ENCODE results near the gene PIGZ.

Gene PIGZ

DNA sequence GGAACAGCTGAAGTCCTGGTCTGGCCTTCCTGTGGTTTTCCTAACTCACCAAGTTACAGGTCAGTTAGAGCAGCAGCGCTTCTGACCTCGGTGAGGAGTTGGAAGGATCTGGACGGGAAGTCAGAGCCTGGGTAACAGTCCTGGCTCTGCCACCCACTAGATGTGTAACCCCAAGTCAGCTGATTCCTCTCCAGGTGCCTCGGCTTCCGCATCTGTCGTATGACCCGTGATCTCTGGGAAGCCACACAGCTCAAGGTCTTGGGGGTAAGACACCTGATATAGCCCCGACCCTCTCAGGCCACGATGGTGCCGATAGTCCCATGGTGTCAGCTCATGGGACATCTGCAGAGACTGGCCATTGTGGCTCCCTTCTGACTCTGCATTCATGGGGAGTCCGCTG, 8.3 kb upstream of the PIGZ start:
- DNase-seq = no peak

DNA sequence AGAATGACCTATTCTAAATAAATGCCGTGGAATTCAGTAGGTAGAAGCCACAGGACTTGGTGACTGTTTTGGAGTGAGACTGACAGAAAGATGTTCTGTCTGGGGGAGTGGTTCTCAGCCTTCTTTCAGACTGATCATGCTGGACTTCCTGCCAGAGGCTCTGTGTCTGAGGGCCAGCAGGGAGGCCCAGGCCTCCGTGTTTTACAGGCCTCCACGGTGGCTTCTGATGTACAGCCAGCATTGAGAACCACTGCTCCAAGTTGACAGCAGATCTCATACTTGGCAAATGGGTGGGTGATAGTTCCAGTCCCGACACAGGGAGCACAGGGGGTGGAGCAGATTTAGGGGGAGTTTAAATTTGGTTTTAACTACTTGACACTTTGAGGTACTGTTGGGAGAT, 6.7 kb upstream of the PIGZ start:
- no peak for DNase-seq

DNA sequence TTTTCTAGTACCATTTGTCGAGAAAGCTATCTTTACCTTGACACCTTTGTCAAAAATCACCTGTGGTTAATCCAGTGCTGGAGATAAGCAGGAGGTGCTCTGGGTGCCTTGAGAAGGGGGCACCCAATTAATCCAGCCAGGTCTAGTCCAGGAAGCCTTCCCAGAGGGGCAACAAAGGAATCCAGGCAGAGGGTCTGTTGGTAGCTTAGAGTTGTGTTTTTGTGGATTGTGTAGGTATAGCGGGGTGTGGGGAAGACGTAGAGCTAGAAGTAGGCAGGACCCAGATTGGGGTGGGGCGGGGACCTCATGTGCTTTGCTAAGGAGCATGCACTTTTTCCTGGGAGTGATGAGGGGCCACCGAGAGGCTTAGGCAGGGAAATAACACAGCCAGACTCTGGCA, 6.0 kb upstream of the PIGZ start:
- DNase-seq = no peak

GRCh38 chr3:196971094-196971698, 2.6 kb upstream of the PIGZ start:
- DNase-seq = no peak

- no peak for DNase-seq
These were observed 2.0 kb upstream of the PIGZ start for GRCh38 chr3:196970547-196971093.

DNA sequence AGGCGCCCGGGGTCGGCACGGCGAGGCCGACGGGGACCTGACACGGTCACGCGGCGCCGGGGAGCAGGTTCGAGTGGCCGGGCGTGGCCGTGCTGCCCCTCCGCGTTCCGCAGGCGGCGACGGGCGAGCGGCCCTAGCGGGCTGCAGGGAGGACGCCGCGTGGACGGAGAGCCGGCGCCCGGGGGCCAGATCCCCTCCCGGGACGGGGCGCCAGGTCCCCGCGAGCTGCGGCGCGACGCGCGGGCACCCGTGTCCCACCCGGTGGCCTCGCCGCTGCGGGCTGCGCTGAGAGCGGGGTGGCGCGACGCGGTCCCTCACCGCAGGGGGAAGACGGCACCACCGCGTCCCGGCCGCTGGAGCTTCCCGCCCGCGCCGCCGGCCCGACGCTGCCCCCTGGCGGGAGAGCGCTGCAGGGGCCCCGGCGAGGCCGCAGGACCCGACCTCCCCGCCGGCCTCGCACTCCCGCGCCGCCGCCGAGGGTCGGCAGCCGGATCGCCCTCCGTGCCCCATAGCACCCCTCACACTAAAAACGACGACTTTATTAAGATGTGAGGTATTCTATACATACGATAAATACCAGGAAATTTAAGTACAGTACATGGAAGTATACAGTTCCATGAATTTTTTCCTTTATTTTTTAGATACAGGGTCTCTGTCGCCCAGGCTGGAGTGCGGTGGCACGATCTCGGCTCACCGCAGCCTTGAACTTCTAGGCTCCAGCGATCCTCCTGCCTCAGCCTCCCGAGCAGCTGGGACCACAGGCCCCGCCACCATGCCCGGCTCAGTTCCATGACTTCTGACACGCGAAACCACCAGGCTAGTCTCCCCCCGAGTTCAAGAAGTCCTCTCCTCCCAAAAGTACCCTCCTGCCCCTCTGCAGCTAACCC, 1.3 kb upstream of the PIGZ start:
- DNase-seq = no peak

- DNase-seq = no peak
These were observed 564 bp upstream of the PIGZ start for GRCh38 chr3:196969134-196969659.

- DNase-seq = no peak
These were observed 1.0 kb downstream of the PIGZ start for GRCh38 chr3:196967412-196968232.

GRCh38 chr3:196966526-196967401, 1.9 kb downstream of the PIGZ start:
- no peak for DNase-seq

GRCh38 chr3:196965804-196966173, 2.8 kb downstream of the PIGZ start:
- DNase-seq = no peak

DNA sequence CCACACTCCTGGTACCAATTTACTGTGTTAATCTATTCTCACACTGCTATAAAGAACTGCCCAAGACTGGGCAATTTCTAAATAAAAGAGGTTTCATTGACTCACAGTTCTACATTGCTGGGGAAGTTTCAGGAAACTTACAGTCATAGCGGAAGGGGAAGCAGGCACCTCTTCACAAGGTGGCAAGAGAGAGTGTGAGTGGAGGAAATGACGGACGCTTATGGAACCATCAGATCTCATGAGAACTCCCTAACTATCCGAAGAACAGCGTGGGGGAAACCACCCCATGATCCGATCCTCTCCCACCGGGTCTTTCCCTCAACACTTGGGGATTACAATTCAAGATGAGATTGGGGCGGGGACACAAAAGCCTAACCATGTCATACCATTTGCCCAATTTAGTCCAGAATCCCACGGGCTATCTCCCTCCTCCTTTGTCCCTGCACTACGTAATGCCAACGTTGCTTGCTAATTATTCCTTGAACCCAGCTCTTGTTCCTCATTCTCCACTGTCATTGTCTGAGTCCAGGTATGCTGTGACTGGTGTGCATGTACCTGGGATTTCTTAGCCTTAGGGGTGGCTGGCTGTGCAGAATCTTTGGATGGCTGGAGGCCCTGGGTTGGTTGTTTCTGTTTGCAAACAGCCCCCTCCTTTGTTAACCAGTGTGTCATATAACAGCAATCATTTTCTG, 3.4 kb downstream of the PIGZ start:
- no peak for DNase-seq

GRCh38 chr3:196963631-196963953, 5.0 kb downstream of the PIGZ start:
- no peak for DNase-seq

DNA sequence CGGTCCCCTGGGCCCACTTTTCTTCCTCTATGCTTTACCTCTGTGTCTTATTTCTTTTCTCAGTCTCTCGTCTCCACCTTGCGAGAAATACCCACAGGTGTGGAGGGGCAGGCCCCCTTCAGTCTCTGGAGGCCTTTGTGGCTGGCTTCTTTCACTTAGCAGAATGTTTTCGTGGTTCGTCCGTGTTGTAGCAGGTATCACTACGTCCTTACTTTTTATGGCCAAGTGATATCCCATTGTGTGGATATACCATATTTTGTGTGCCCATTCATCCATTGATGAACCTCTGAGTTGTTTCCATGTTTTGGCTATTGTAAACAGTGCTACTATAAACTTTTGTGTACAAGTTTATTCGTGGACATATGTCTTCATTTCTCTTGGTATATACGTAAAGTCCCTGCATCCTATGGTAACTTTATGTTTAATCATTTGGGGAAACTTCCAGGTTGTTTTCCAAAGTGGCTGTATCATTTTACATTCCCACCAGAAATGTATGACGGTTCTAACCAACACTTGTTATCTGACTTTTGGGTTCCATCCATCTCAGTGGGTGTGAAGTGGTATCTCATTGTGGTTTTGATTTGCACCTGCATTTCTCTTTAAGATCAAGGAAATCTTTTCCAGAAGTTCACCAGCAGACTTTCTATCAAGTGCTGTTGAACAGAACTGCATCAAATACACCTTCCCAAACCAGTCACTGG, 5.6 kb downstream of the PIGZ start:
- no peak for DNase-seq

DNA sequence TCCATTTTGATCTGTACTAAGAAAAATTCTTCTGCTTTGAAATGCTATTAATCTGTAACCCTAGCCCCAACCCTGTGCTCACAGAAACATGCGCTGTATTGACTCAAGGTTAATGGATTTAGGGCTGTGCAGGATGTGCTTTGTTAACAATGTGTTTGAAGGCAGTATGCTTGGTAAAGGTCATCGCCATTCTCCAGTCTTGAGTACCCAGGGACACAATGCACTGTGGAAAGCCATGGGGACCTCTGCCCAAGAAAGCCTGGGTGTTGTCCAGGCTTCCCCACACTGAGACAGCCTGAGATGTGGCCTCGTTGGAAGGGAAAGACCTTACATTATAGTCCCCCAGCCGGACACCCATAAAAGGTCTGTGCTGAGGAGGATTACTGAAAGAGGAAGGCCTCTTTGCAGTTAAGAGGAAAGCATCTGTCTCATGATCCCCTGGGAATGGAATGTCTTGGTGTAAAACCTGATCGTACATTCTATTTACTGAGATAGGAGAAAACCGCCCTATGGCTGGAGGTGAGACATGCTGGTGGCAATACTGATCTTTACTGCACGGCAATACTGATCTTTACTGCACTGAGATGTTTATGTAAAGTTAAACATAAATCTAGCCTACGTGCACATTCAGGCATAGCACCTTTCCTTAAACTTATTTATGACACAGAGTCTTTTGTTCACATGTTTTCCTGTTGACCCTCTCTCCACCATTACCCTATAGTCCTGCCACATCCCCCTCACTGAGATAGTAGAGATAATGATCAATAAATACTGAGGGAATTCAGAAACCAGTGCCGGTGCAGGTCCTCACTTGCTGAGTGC, 6.3 kb downstream of the PIGZ start:
- DNase-seq = no peak

DNA sequence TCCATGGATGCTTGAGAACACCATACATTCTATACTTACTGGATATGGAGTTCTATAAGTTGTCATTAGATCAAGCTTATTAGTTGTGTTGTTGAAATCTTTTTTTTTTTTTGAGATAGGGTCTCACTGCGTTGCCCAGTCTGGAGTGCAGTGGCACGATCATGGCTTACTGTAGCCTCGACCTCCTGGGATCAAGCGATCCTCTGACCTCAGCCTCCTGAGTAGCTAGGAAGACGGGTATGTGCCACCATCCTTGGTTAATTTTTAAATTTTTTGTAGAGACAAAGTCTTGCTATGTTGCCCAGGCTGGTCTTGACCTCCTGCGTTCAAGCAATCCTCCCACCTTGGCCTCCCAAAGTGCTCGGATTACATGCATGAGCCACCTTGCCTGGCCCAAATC, 13.8 kb downstream of the PIGZ start:
- DNase-seq = no peak

DNA sequence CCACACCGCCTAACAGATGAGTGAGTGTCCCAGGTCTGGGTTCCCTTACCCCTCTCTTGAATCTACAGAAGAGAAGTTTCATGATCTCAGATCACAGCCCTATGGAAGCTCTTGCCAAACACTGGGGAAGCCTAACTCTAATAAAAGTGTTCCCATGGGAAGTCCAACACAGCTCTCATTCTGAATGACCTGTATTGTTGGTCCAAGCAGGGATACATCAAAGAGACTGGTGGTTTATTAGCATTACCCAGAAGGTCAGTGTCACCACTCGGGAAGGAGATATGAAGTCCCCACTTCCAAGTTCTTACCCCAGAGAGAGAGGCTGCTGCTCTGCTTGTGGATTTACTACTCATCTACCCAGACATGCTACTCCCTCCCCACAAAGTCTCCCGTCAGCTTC, 17.3 kb downstream of the PIGZ start:
- no peak for DNase-seq

DNA sequence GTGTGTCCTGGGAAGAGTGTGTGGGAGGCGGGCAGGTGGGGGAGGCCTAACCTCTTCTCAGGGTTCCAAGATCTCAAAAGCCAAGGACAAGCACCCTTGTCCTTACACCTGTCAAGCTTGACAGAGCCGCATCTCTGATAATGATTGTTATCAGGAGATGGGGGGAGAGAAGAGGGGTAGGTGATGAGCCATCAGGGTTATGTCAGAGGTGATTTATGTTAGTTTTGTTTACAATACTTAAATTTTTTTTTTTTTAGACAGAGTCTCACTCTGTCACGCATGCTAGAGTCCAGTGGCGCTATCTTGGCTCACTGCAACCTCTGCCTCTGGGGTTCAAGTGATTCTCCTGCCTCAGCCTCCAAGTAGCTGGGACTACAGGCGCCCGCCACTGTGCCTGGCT, 18.9 kb downstream of the PIGZ start:
- no peak for DNase-seq

DNA sequence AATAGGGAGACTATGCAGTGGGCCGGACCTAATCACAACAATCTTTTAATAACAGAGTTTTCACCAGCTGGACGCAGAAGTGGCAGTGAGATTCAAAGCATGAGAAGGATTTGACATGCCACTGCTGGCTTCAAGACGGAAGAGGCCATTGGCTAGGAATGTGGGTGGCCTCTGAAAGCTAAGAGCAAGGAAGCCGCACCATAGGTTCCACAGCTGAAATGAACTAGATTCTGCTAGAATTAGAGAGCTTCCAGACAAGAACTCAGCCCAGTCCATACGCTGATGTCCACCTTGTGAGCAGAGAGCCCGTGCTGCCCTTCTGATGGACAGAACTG, 19.4 kb downstream of the PIGZ start:
- DNase-seq = no peak

GRCh38 chr3:196948442-196949284, 20.0 kb downstream of the PIGZ start:
- DNase-seq = no peak

All from NCI-H1417 treated with DMSO at 0.1 percent for 48 hours (cell line).